ENCODE data around the gene ALK. TPM values are rescaled to one million over a fixed set of nuclear protein-coding genes. Genes with fewer than 3 reads are reported as not detected.

The ALK gene
- total RNA-seq, 2 donors from 2014 or later: under 0.01 to 0.26 TPM

GRCh38 chr2:29336341-29337241 lies 584.8 kb downstream of the ALK start:
- H3K36me3 ChIP-seq (replicated peaks in 1 of 2; ENCODE audit: insufficient read depth in 1 of 2, low read depth in 2 of 2): no peaks in the 10 kb centered on the region
- 77 to 91% methylated on average over 10 of the region's 10 CpGs for WGBS, 2 donors
- H3K4me3 ChIP-seq: no peak overlapping the region
- H3K27ac ChIP-seq: no peak overlapping the region
- intact Hi-C loops (cut with DNase I): no loop called here
- no peaks in the 10 kb centered on the region for H3K27me3 ChIP-seq
- TF ChIP-seq POLR2A (IDR thresholded peaks at IDR 0.05) (no peak), CTCF (IDR thresholded peaks at IDR 0.05) (no peak)
- no peaks in the 10 kb centered on the region for H3K4me1 ChIP-seq
- DNase-seq: no peak
- no peaks in the 10 kb centered on the region for H3K9me3 ChIP-seq
- ATAC-seq: no peak

- 87 to 92% methylated on average over 5 of the region's 5 CpGs for WGBS, 2 donors
- Histone ChIP-seq H3K27ac (no peak overlapping the region), H3K4me3 (no peak overlapping the region), H3K36me3 (replicated peaks in 1 of 2; ENCODE audit: insufficient read depth in 1 of 2, low read depth in 2 of 2) (no peaks in the 10 kb centered on the region), H3K9me3 (no peaks in the 10 kb centered on the region), H3K4me1 (no peaks in the 10 kb centered on the region), H3K27me3 (no peaks in the 10 kb centered on the region)
- no peak for ATAC-seq
- DNase-seq: no peak
- intact Hi-C loops (cut with DNase I): no loop called here
- no peak for TF ChIP-seq POLR2A (IDR thresholded peaks at IDR 0.05)
Observed at GRCh38 chr2:29335396-29335795, 586.0 kb downstream of the ALK start.

GRCh38 chr2:29334706-29335105 lies 586.7 kb downstream of the ALK start:
- WGBS, 2 donors: 84 to 94% methylated on average over 9 to 10 of the region's 10 CpGs
- intact Hi-C loops (cut with DNase I): no loop called here
- H3K27me3 ChIP-seq: no peaks in the 10 kb centered on the region
- no peak overlapping the region for H3K27ac ChIP-seq
- ATAC-seq: no peak
- H3K9me3 ChIP-seq: no peaks in the 10 kb centered on the region
- no peaks in the 10 kb centered on the region for H3K36me3 ChIP-seq (replicated peaks in 1 of 2; ENCODE audit: insufficient read depth in 1 of 2, low read depth in 2 of 2)
- no peak overlapping the region for H3K4me3 ChIP-seq
- no peak for TF ChIP-seq POLR2A (IDR thresholded peaks at IDR 0.05)
- TF ChIP-seq CTCF (IDR thresholded peaks at IDR 0.05): no peak
- DNase-seq: no peak
- no peaks in the 10 kb centered on the region for H3K4me1 ChIP-seq

- Histone ChIP-seq H3K9me3 (no peaks in the 10 kb centered on the region), H3K27ac (no peak overlapping the region), H3K36me3 (replicated peaks in 1 of 2; ENCODE audit: insufficient read depth in 1 of 2, low read depth in 2 of 2) (no peaks in the 10 kb centered on the region), H3K4me3 (no peak overlapping the region), H3K4me1 (no peaks in the 10 kb centered on the region), H3K27me3 (no peaks in the 10 kb centered on the region)
- 93 to 97% methylated on average over 2 of the region's 2 CpGs for WGBS, 2 donors
- no peak for TF ChIP-seq CTCF (IDR thresholded peaks at IDR 0.05)
- no peak for TF ChIP-seq POLR2A (IDR thresholded peaks at IDR 0.05)
- DNase-seq: no peak
- intact Hi-C loops (cut with DNase I): no loop called here
- ATAC-seq: no peak
Observed at GRCh38 chr2:29332540-29332939, 588.8 kb downstream of the ALK start.

- ATAC-seq (no peak), DNase-seq (no peak)
- intact Hi-C loops (cut with DNase I): no loop called here
- Histone ChIP-seq H3K36me3 (replicated peaks in 1 of 2; ENCODE audit: insufficient read depth in 1 of 2, low read depth in 2 of 2) (no peaks in the 10 kb centered on the region), H3K27ac (no peak overlapping the region), H3K9me3 (no peaks in the 10 kb centered on the region), H3K27me3 (no peaks in the 10 kb centered on the region), H3K4me1 (no peaks in the 10 kb centered on the region), H3K4me3 (no peak overlapping the region)
- TF ChIP-seq POLR2A (IDR thresholded peaks at IDR 0.05) (no peak), CTCF (IDR thresholded peaks at IDR 0.05) (peak in 1 of 7 experiments; percentile 3)
- 86 to 100% methylated on average over 1 to 3 of the region's 3 CpGs for WGBS, 2 donors
Observed at GRCh38 chr2:29329899-29330298, 591.5 kb downstream of the ALK start.
